ENCODE results near the gene TPM2.

TPM2 gene

GRCh38 chr9:35714123-35714522, 24.4 kb upstream of the TPM2 start:
- in situ Hi-C loops (cut with HindIII; ENCODE audit: low pct_unique_long_range_greater_than_20kb, low sequenced_read_pairs), result no loop called here
- no peak for DNase-seq (ENCODE audit: low read depth in 1 of 2, low spot score in 1 of 2)
- no peak for TF ChIP-seq JUND (IDR thresholded peaks at IDR 0.05; ENCODE audit: low read depth)

GRCh38 chr9:35713578-35713977, 23.9 kb upstream of the TPM2 start:
- TF ChIP-seq JUND (IDR thresholded peaks at IDR 0.05; ENCODE audit: low read depth), result no peak
- DNase-seq (ENCODE audit: low read depth in 1 of 2, low spot score in 1 of 2), result no peak
- in situ Hi-C loops (cut with HindIII; ENCODE audit: low pct_unique_long_range_greater_than_20kb, low sequenced_read_pairs), result no loop called here

- in situ Hi-C loops (cut with HindIII; ENCODE audit: low pct_unique_long_range_greater_than_20kb, low sequenced_read_pairs), result no loop called here
- peak in 1 of 2 experiments; percentile 69 for DNase-seq (ENCODE audit: low read depth in 1 of 2, low spot score in 1 of 2)
- TF ChIP-seq JUND (IDR thresholded peaks at IDR 0.05; ENCODE audit: low read depth), result no peak
These were observed 23.2 kb upstream of the TPM2 start for GRCh38 chr9:35712762-35713400.

- DNase-seq (ENCODE audit: low read depth in 1 of 2, low spot score in 1 of 2), result peak; percentile 38 to 77
- no peak for TF ChIP-seq JUND (IDR thresholded peaks at IDR 0.05; ENCODE audit: low read depth)
- in situ Hi-C loops (cut with HindIII; ENCODE audit: low pct_unique_long_range_greater_than_20kb, low sequenced_read_pairs), result no loop called here
These were observed 22.0 kb upstream of the TPM2 start for GRCh38 chr9:35711501-35712428.

- in situ Hi-C loops (cut with HindIII; ENCODE audit: low pct_unique_long_range_greater_than_20kb, low sequenced_read_pairs), result no loop called here
- TF ChIP-seq JUND (IDR thresholded peaks at IDR 0.05; ENCODE audit: low read depth), result no peak
- DNase-seq (ENCODE audit: low read depth in 1 of 2, low spot score in 1 of 2), result no peak
These were observed 21.2 kb upstream of the TPM2 start for GRCh38 chr9:35710818-35711500.

GRCh38 chr9:35708146-35708545, 18.4 kb upstream of the TPM2 start:
- TF ChIP-seq JUND (IDR thresholded peaks at IDR 0.05; ENCODE audit: low read depth), result no peak
- in situ Hi-C loops (cut with HindIII; ENCODE audit: low pct_unique_long_range_greater_than_20kb, low sequenced_read_pairs), result no loop called here
- no peak for DNase-seq (ENCODE audit: low read depth in 1 of 2, low spot score in 1 of 2)

- no peak for TF ChIP-seq JUND (IDR thresholded peaks at IDR 0.05; ENCODE audit: low read depth)
- in situ Hi-C loops (cut with HindIII; ENCODE audit: low pct_unique_long_range_greater_than_20kb, low sequenced_read_pairs), result no loop called here
- no peak for DNase-seq (ENCODE audit: low read depth in 1 of 2, low spot score in 1 of 2)
These were observed 17.2 kb upstream of the TPM2 start for GRCh38 chr9:35706951-35707350.

- TF ChIP-seq JUND (IDR thresholded peaks at IDR 0.05; ENCODE audit: low read depth), result no peak
- in situ Hi-C loops (cut with HindIII; ENCODE audit: low pct_unique_long_range_greater_than_20kb, low sequenced_read_pairs), result no loop called here
- no peak for DNase-seq (ENCODE audit: low read depth in 1 of 2, low spot score in 1 of 2)
These were observed 16.2 kb upstream of the TPM2 start for GRCh38 chr9:35705836-35706430.

- no peak for TF ChIP-seq JUND (IDR thresholded peaks at IDR 0.05; ENCODE audit: low read depth)
- DNase-seq (ENCODE audit: low read depth in 1 of 2, low spot score in 1 of 2), result no peak
- in situ Hi-C loops (cut with HindIII; ENCODE audit: low pct_unique_long_range_greater_than_20kb, low sequenced_read_pairs), result no loop called here
These were observed 15.6 kb upstream of the TPM2 start for GRCh38 chr9:35705372-35705771.

- DNase-seq (ENCODE audit: low read depth in 1 of 2, low spot score in 1 of 2), result no peak
- in situ Hi-C loops (cut with HindIII; ENCODE audit: low pct_unique_long_range_greater_than_20kb, low sequenced_read_pairs), result no loop called here
- TF ChIP-seq JUND (IDR thresholded peaks at IDR 0.05; ENCODE audit: low read depth), result no peak
These were observed 14.4 kb upstream of the TPM2 start for GRCh38 chr9:35703906-35704672.

- DNase-seq (ENCODE audit: low read depth in 1 of 2, low spot score in 1 of 2), result no peak
- in situ Hi-C loops (cut with HindIII; ENCODE audit: low pct_unique_long_range_greater_than_20kb, low sequenced_read_pairs), result no loop called here
- TF ChIP-seq JUND (IDR thresholded peaks at IDR 0.05; ENCODE audit: low read depth), result no peak
These were observed 13.0 kb upstream of the TPM2 start for GRCh38 chr9:35702696-35703095.

GRCh38 chr9:35700942-35701341, 11.2 kb upstream of the TPM2 start:
- in situ Hi-C loops (cut with HindIII; ENCODE audit: low pct_unique_long_range_greater_than_20kb, low sequenced_read_pairs), result no loop called here
- DNase-seq (ENCODE audit: low read depth in 1 of 2, low spot score in 1 of 2), result no peak
- TF ChIP-seq JUND (IDR thresholded peaks at IDR 0.05; ENCODE audit: low read depth), result no peak

Data from T47D (cell line).